Pancreas (tissue), 10 donors: ENCODE measurements around the gene CD101. TPM values are rescaled to one million over a fixed set of nuclear protein-coding genes. Genes with fewer than 3 reads are reported as not detected.

Source experiments
- ATAC-seq, 4 donors: fragments of 200-7000 bp; cut with Tn5 transposase; one replicate each; pipeline versions ENCODE4 v1.8.0 to v1.9.1; 2020; ENCODE audit warnings: mild to moderate bottlenecking in 4 of 4, moderate library complexity in 4 of 4
- DNase-seq, 6 donors: peaks; one replicate each; pipeline ENCODE4 v3.0.0-alpha.2; 2020
- FAIRE-seq: peaks from 2 replicates; lab custom pipeline; 2012; peaks lifted over from hg19 to GRCh38; lab: Jason Lieb, UNC
- H3K27ac ChIP-seq, 4 donors: fragments of 200-600 bp; sonication (generic); 1 replicate in 3 of 4; 2 replicates in 1 of 4; pipeline versions ENCODE4 v1.5.0 to v1.8.0; 2020
- H3K27me3 ChIP-seq, 4 donors: fragments of 200-600 bp; one replicate each; pipeline ENCODE4 v1.8.0; 2021
- H3K36me3 ChIP-seq, 3 donors: fragments of 200-600 bp; sonication (generic) in 1 of 3; one replicate each; pipeline versions ENCODE4 v1.5.0 to v1.8.0; 2020 to 2021
- H3K4me1 ChIP-seq, 3 donors: fragments of 200-600 bp; one replicate each; pipeline ENCODE4 v1.8.0; 2021
- H3K4me3 ChIP-seq, 4 donors: fragments of 200-600 bp; sonication (generic) in 2 of 4; one replicate each; pipeline versions ENCODE4 v1.5.0 to v1.8.0; 2020 to 2021
- H3K9me3 ChIP-seq, 4 donors: fragments of 200-600 bp; one replicate each; pipeline ENCODE4 v1.8.0; 2021
- CTCF ChIP-seq, 4 donors: fragments of 200-600 bp; sonication (generic) in 3 of 4; IDR thresholded peaks; one replicate each; pipeline versions ENCODE4 v1.5.0 to v1.8.0; 2021; ENCODE audit warnings: antibody characterized with exemption in 4 of 4
- WGBS, 2 donors: extraction: QIAGEN DNeasy Blood & Tissue Kit; methylation state at CpG; one replicate each; pipeline ENCODE4 v1.1.7; 2013; 5-methylcytosine and 5-hydroxymethylcytosine counted together
- intact Hi-C, 3 donors: fragments of 100-400 bp; cut with DNase I; formaldehyde crosslinking; loops; one replicate each; pipeline versions ENCODE4 v1.11.1 to v1.14.2; 2022
- polyA plus RNA-seq, 2 donors: library from polyadenylated mRNA; stranded (reverse); fragments of 200-250 nt; gene quantifications; one replicate each; pipeline ENCODE4 v1.2.3, GENCODE V29; 2013
- total RNA-seq, 6 donors: library from RNA; stranded (reverse); fragmentation: NEBNext Ultra II Directional in 4 of 6; extraction: Animal tissue kit (Norgen Biotek cat#: 25700) in 4 of 6; gene quantifications; one replicate each; pipeline versions ENCODE4 v1.2.1 to v1.2.4, GENCODE V29; 2021 to 2023
- donor health status: healthy with polysubstance abuse.
- donor health status: DM: no; HTN: no; CAD: no; lungs with moderate emphysema.
- donor health status: DM: no; HTN: no; CAD: no.
- donor health status: control.
- donor health status: control.
- donor health status: Bipolar disorder and iron deficiency.
- donor health status: DM: yes; HTN: yes; CAD: no.
- donor health status: DM: no; HTN: no; CAD: no.
- donor health status: DM: no; HTN: no; CAD: no.
- donor health status: DM: yes; HTN: yes; CAD: no.

Gene CD101
- total and polyA plus RNA-seq, 8 donors, result 0.51 to 3.4 (median 1.5) TPM

DNA sequence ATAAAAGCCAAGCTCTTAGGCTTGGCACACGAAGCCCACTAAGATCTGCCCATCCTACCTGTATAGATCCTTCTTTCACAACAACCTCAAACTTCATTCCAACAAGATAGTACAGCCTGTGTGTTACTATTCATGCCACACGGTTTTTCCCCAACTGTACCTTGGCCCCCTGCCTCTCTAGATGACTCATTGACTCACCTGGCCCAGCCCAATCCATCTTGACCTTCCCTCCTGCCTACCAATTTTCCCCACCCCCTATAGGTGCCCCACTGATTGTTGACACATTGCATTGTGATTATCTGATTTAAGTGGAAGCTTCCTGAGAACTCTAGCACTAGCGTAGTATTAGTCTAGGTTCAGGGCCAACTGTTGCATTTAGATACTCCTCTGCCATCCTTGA, 2.0 kb upstream of the CD101 start:
- no peaks in the 10 kb centered on the region for H3K27me3 ChIP-seq
- no peaks in the 10 kb centered on the region for H3K9me3 ChIP-seq
- no peak overlapping the region for H3K27ac ChIP-seq
- DNase-seq (no peak), ATAC-seq (peak in 1 of 4 donors; percentile 46), FAIRE-seq (no peak)
- no peak overlapping the region for H3K4me3 ChIP-seq
- WGBS, 2 donors, result 61 to 64% methylated on average over 3 of the region's 3 CpGs
- H3K4me1 ChIP-seq, result peaks cover 0 to 4% (median 0%) of the 10 kb centered on the region in 3 donors
- intact Hi-C loops, result loop anchor here in 1 of 3 donors (10.0 kb wide), 1 partner anchor 55 kb away; no protein-coding TSS in a partner anchor
- no peak for TF ChIP-seq CTCF (IDR thresholded peaks at IDR 0.05)
- H3K36me3 ChIP-seq, result no peaks in the 10 kb centered on the region

DNA sequence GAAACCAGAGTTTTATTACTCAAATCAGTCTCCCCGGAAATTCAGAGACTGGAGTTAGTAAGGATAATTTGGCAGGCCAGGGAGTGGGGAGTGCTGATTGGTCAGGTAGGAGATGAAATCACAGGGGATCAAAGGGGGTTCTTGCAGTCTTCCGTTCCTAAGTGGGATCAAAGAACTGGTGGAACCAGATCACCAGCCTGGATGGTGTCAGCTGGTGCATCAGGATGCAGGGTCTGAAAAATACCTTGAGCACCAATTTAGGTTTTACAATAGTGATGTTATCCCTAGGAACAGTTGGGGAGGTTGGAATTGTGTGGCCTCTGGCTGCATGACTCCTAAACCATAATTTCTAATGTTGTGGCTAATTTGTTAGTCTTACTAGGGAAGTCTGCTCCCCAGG, 1.4 kb upstream of the CD101 start:
- peaks cover 0 to 4% (median 0%) of the 10 kb centered on the region in 3 donors for H3K4me1 ChIP-seq
- DNase-seq (no peak), ATAC-seq (no peak), FAIRE-seq (no peak)
- intact Hi-C loops, result no loop called here
- WGBS, 2 donors, result 91 to 96% methylated on average over 2 of the region's 2 CpGs
- no peak overlapping the region for H3K27ac ChIP-seq
- H3K36me3 ChIP-seq, result no peaks in the 10 kb centered on the region
- TF ChIP-seq CTCF (IDR thresholded peaks at IDR 0.05), result no peak
- no peaks in the 10 kb centered on the region for H3K9me3 ChIP-seq
- H3K27me3 ChIP-seq, result no peaks in the 10 kb centered on the region
- H3K4me3 ChIP-seq, result no peak overlapping the region

GRCh38 chr1:117003223-117003875, 1.8 kb downstream of the CD101 start:
- ATAC-seq, result peak in 2 of 4 donors; percentile 47 to 62
- Histone ChIP-seq H3K27ac (no peak overlapping the region), H3K36me3 (no peaks in the 10 kb centered on the region), H3K4me1 (peaks cover 0 to 4% (median 0%) of the 10 kb centered on the region in 3 donors), H3K4me3 (no peak overlapping the region), H3K27me3 (no peaks in the 10 kb centered on the region), H3K9me3 (no peaks in the 10 kb centered on the region)
- FAIRE-seq, result no peak
- no peak for TF ChIP-seq CTCF (IDR thresholded peaks at IDR 0.05)
- 86 to 95% methylated on average over 2 of the region's 2 CpGs for WGBS, 2 donors
- DNase-seq, result no peak
- intact Hi-C loops, result no loop called here

GRCh38 chr1:117007719-117008013, 6.1 kb downstream of the CD101 start:
- WGBS, 2 donors, result 99 to 100% methylated on average over 2 of the region's 2 CpGs
- Histone ChIP-seq H3K27ac (no peak overlapping the region), H3K4me1 (peaks cover 0 to 4% (median 0%) of the 10 kb centered on the region in 3 donors), H3K4me3 (no peak overlapping the region), H3K27me3 (no peaks in the 10 kb centered on the region), H3K36me3 (no peaks in the 10 kb centered on the region), H3K9me3 (no peaks in the 10 kb centered on the region)
- no peak for FAIRE-seq
- ATAC-seq, result no peak
- intact Hi-C loops, result no loop called here
- TF ChIP-seq CTCF (IDR thresholded peaks at IDR 0.05), result no peak
- DNase-seq, result no peak

GRCh38 chr1:117008656-117009055, 7.1 kb downstream of the CD101 start:
- Histone ChIP-seq H3K36me3 (no peaks in the 10 kb centered on the region), H3K27me3 (no peaks in the 10 kb centered on the region), H3K9me3 (no peaks in the 10 kb centered on the region), H3K27ac (no peak overlapping the region), H3K4me1 (peaks cover 0 to 4% (median 0%) of the 10 kb centered on the region in 3 donors), H3K4me3 (no peak overlapping the region)
- WGBS, 2 donors, result 79 to 83% methylated on average over 2 of the region's 2 CpGs
- DNase-seq (no peak), FAIRE-seq (no peak), ATAC-seq (no peak)
- intact Hi-C loops, result no loop called here
- TF ChIP-seq CTCF (IDR thresholded peaks at IDR 0.05), result no peak
